B cell (primary cell): ENCODE measurements around the gene STK24. TPM values are rescaled to one million over a fixed set of nuclear protein-coding genes. Genes with fewer than 3 reads are reported as not detected.

Experiments
- ATAC-seq: fragments of 200-7000 bp; cut with Tn5 transposase; one replicate; pipeline ENCODE4 v1.10.0; 2021; ENCODE audit warnings: low read depth, mild to moderate bottlenecking, moderate number of reproducible peaks, moderate library complexity
- CTCF ChIA-PET: fragments of 350-600 bp; sonication (Branson Sonifier 250); formaldehyde crosslinking; loops from one replicate; lab custom pipeline; 2021; ENCODE audit warnings: antibody characterized with exemption, inconsistent platforms; lab: Charles Lee
- POLR2A ChIA-PET: fragments of 350-600 bp; sonication (Branson Sonifier 250); formaldehyde crosslinking; loops from one replicate; lab custom pipeline; 2021; ENCODE audit warnings: antibody characterized with exemption; lab: Charles Lee
- DNase-seq: peaks from one replicate; pipeline ENCODE4 v3.0.0; 2013
- H2AFZ ChIP-seq: 2 replicates; pipeline ENCODE4 v1.6.1; 2012; ENCODE audit warnings: mild to moderate bottlenecking, low read depth, low read length; ENCODE audit not compliant: insufficient read depth, poor library complexity, severe bottlenecking
- H3K27ac ChIP-seq, 2 donors: 1 replicate in 1 of 2; 2 replicates in 1 of 2; pipeline ENCODE4 v1.5.1; 2012 to 2013; ENCODE audit warnings: low read length in 2 of 2, mild to moderate bottlenecking in 2 of 2, moderate library complexity in 1 of 2
- H3K27me3 ChIP-seq, 4 experiments: fragments of 200-600 bp in 1 of 4; sonication (generic) in 1 of 4; replicated peaks in 1 of 4; 1 replicate in 2 of 4; 2 replicates in 2 of 4; pipeline versions ENCODE4 v1.6.1 to v1.7.0; 2013 to 2016; ENCODE audit warnings: low read length in 3 of 4, mild to moderate bottlenecking in 2 of 4, mixed read lengths in 1 of 4, moderate library complexity in 1 of 4; ENCODE audit not compliant: insufficient read depth in 4 of 4, control insufficient read depth in 3 of 4; ENCODE audit errors: control extremely low read depth in 1 of 4
- H3K36me3 ChIP-seq, 2 experiments: replicated peaks in 1 of 2; 1 replicate in 1 of 2; 2 replicates in 1 of 2; pipeline versions ENCODE4 v1.6.1 to v1.7.1; 2013; ENCODE audit warnings: low read length in 1 of 2; ENCODE audit not compliant: insufficient read depth in 2 of 2, control insufficient read depth in 1 of 2; ENCODE audit errors: control extremely low read depth in 1 of 2, extremely low read depth in 1 of 2
- H3K4me1 ChIP-seq, 2 donors: fragments of 200-600 bp in 1 of 2; sonication (generic) in 1 of 2; 1 replicate in 1 of 2; 2 replicates in 1 of 2; pipeline versions ENCODE4 v1.5.1 to v1.6.1; 2013 to 2017; ENCODE audit warnings: low read length in 2 of 2; ENCODE audit not compliant: control insufficient read depth in 2 of 2, insufficient read depth in 2 of 2
- H3K4me2 ChIP-seq: replicated peaks from 2 replicates; pipeline ENCODE3; 2012; ENCODE audit warnings: mild to moderate bottlenecking, low read depth, low read length; ENCODE audit not compliant: poor library complexity, severe bottlenecking
- H3K4me3 ChIP-seq, 5 experiments: fragments of 200-600 bp in 1 of 5; sonication (generic) in 1 of 5; 1 replicate in 3 of 5; 2 replicates in 2 of 5; pipeline versions ENCODE4 v1.5.1 to v1.7.0; 2011 to 2016; ENCODE audit warnings: low read length in 4 of 5, mild to moderate bottlenecking in 4 of 5, low read depth in 2 of 5, control low read depth in 1 of 5, moderate library complexity in 1 of 5; ENCODE audit not compliant: insufficient read depth in 1 of 5; ENCODE audit errors: control extremely low read depth in 1 of 5, extremely low read depth in 1 of 5
- H3K79me2 ChIP-seq: fragments of 200-600 bp; sonication (generic); one replicate; pipeline ENCODE4 v1.6.0; 2016; ENCODE audit warnings: low read length; ENCODE audit not compliant: control insufficient read depth, insufficient read depth
- H3K9ac ChIP-seq: fragments of 200-600 bp; sonication (generic); 2 replicates; pipeline ENCODE4 v1.6.1; 2017; ENCODE audit warnings: mild to moderate bottlenecking, low read length, moderate library complexity
- H3K9me3 ChIP-seq, 3 donors: one replicate each; pipeline versions ENCODE4 v1.6.1 to v1.7.1; 2013; ENCODE audit warnings: low read length in 2 of 3; ENCODE audit not compliant: control insufficient read depth in 2 of 3, insufficient read depth in 1 of 3; ENCODE audit errors: control extremely low read depth in 1 of 3
- H4K20me1 ChIP-seq: 2 replicates; pipeline ENCODE4 v1.6.0; 2012; ENCODE audit warnings: mild to moderate bottlenecking, low read length; ENCODE audit not compliant: insufficient read depth, control insufficient read depth, poor library complexity, severe bottlenecking
- H3K27ac Mint-ChIP-seq: one replicate; pipeline ENCODE4 v1.8.0; 2021; ENCODE audit warnings: mixed read lengths
- H3K27me3 Mint-ChIP-seq: one replicate; pipeline ENCODE4 v1.8.0; 2021; ENCODE audit warnings: mixed read lengths
- H3K4me1 Mint-ChIP-seq: one replicate; pipeline ENCODE4 v1.8.0; 2021; ENCODE audit warnings: mixed read lengths
- H3K4me3 Mint-ChIP-seq: one replicate; pipeline ENCODE4 v1.8.0; 2021; ENCODE audit warnings: mixed read lengths
- H3K9me3 Mint-ChIP-seq: one replicate; pipeline ENCODE4 v1.8.0; 2022; ENCODE audit warnings: mixed read lengths; ENCODE audit not compliant: insufficient read depth
- EZH2 ChIP-seq: IDR thresholded peaks from 2 replicates; pipeline ENCODE4 v1.6.1; 2012; ENCODE audit warnings: borderline replicate concordance, low read depth, mild to moderate bottlenecking, moderate library complexity, low read length; ENCODE audit not compliant: insufficient read depth, poor library complexity, severe bottlenecking
- WGBS: methylation state at CpG from one replicate; pipeline ENCODE4 v1.1.5; 2013; ENCODE audit warnings: missing lambda C conversion rate; ENCODE audit not compliant: insufficient coverage; 5-methylcytosine and 5-hydroxymethylcytosine counted together
- intact Hi-C: fragments of 100-400 bp; cut with micrococcal nuclease; formaldehyde crosslinking; loops from one replicate; pipeline ENCODE4 v1.10.0; 2022
- polyA plus RNA-seq: library from polyadenylated mRNA; depleted of rRNA; stranded (reverse); fragments of >200 nt; gene quantifications from 2 replicates; pipeline ENCODE4 v1.2.3, GENCODE V29; 2012
- total RNA-seq, 2 donors: library from RNA; stranded (reverse); fragments of 120-200 nt in 1 of 2; gene quantifications; 1 replicate in 1 of 2; 2 replicates in 1 of 2; pipeline versions ENCODE4 v1.2.3 to v1.2.4, GENCODE V29; 2013 to 2022
- TF ChIP-seq, protein P1 (sequence below): fragments of 200-600 bp; IDR thresholded peaks from one replicate; pipeline ENCODE4 v1.8.0; 2022; ENCODE audit warnings: antibody characterized with exemption, mild to moderate bottlenecking

STK24 gene
- total and polyA plus RNA-seq, 2 donors (not counting 1 experiment from before 2014, with no cell fraction given): 47.2 to 117 TPM

DNA sequence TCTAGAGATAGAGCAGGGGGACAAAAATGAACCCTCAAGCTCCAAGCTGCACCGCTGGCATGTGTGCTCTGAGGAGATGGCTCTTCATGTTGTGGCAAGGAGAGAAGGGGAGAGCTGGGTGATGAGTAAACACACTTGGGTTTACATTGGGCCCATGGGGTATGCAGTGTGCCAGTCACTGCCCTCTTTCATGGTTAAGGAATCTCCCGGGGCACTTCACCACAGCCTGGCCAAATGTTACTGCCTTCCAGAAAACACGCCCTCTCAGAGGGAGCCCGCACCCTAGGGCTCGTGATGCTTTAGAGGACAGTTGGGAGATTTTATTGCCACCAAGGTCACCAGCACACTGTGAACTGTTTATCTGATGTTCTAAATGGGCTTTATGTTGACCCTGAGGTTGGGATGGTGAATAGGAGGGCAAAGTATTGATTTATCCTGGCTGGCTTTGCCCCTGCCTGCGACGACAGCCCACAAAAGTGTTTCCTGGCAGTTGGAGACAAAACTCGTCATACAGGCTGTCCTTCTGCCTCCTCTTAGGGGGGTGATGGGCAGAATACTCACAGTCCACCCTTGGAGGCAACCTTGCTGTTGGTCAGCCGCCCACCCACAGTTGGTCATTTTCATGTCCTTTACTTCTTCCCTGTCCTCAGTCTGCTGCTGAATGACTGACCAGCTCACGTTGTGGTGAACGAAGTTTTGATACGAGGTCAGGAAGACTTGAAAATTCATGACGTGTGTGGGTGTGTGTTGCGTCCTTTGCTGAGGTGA lies 156.9 kb downstream of the STK24 start:
- no peaks in the 10 kb centered on the region for H3K9me3 Mint-ChIP-seq
- Histone ChIP-seq H3K27me3 (no peaks in the 10 kb centered on the region), H2AFZ (no peak overlapping the region), H3K4me2 (no peak overlapping the region), H3K79me2 (no peaks in the 10 kb centered on the region), H3K4me1 (no peaks in the 10 kb centered on the region), H3K36me3 (no peaks in the 10 kb centered on the region), H3K9me3 (peaks cover 0 to 11% (median 0%) of the 10 kb centered on the region in 3 donors), H3K4me3 (no peak overlapping the region), H3K27ac (no peak overlapping the region), H3K9ac (no peak overlapping the region), H4K20me1 (no peaks in the 10 kb centered on the region)
- no peaks in the 10 kb centered on the region for H3K27me3 Mint-ChIP-seq
- ChIA-PET POLR2A (no interaction called here), CTCF (no interaction called here)
- H3K4me1 Mint-ChIP-seq: no peaks in the 10 kb centered on the region
- intact Hi-C loops: no loop called here
- TF ChIP-seq, protein P1, sequence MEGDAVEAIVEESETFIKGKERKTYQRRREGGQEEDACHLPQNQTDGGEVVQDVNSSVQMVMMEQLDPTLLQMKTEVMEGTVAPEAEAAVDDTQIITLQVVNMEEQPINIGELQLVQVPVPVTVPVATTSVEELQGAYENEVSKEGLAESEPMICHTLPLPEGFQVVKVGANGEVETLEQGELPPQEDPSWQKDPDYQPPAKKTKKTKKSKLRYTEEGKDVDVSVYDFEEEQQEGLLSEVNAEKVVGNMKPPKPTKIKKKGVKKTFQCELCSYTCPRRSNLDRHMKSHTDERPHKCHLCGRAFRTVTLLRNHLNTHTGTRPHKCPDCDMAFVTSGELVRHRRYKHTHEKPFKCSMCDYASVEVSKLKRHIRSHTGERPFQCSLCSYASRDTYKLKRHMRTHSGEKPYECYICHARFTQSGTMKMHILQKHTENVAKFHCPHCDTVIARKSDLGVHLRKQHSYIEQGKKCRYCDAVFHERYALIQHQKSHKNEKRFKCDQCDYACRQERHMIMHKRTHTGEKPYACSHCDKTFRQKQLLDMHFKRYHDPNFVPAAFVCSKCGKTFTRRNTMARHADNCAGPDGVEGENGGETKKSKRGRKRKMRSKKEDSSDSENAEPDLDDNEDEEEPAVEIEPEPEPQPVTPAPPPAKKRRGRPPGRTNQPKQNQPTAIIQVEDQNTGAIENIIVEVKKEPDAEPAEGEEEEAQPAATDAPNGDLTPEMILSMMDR: no peak
- no peak for TF ChIP-seq EZH2
- no peak overlapping the region for H3K4me3 Mint-ChIP-seq
- ATAC-seq: no peak
- no peak overlapping the region for H3K27ac Mint-ChIP-seq
- DNase-seq: no peak
- 90% methylated on average over 13 of the region's 14 CpGs for WGBS

DNA sequence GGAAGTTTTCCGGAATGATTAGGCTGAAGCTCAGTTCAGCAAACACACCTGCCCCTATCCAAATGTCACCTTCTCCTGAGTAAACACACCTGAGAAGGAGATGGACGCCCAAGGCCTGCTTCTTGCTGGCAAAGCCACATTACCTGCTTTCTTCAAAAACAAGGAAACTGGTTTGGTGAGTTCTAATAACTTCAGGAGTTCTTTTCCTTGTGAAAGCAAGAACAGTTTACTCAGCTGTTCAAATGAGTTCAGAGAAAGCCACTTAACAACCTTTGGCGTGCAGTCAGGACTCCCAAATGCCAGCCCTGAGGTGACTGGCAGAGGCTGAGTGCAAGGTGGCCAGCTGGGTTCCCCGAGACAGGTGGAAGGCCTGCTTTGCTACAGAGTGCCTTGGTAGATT lies 160.5 kb downstream of the STK24 start:
- DNase-seq (no peak), ATAC-seq (no peak)
- POLR2A ChIA-PET: no interaction called here
- no peak overlapping the region for H3K27ac ChIP-seq
- H3K4me3 ChIP-seq: no peak overlapping the region
- peaks cover 0 to 11% (median 0%) of the 10 kb centered on the region in 3 donors for H3K9me3 ChIP-seq
- Mint-ChIP-seq H3K4me1 (peaks cover 5% of the 10 kb centered on the region), H3K4me3 (no peak overlapping the region), H3K27ac (no peak overlapping the region), H3K9me3 (no peaks in the 10 kb centered on the region), H3K27me3 (peaks cover 25% of the 10 kb centered on the region)
- intact Hi-C loops: no loop called here
- no peak overlapping the region for H3K4me2 ChIP-seq
- no peak for TF ChIP-seq EZH2
- TF ChIP-seq, protein P1: no peak
- H3K79me2 ChIP-seq: no peaks in the 10 kb centered on the region
- H3K36me3 ChIP-seq: no peaks in the 10 kb centered on the region
- CTCF ChIA-PET: no interaction called here
- no peaks in the 10 kb centered on the region for H4K20me1 ChIP-seq
- no peak overlapping the region for H2AFZ ChIP-seq
- no peak overlapping the region for H3K9ac ChIP-seq
- peaks cover 5% of the 10 kb centered on the region in 2 donors for H3K4me1 ChIP-seq
- H3K27me3 ChIP-seq: peaks cover 0 to 7% (median 4%) of the 10 kb centered on the region in 4 experiments
- WGBS: 90% methylated on average over 2 of the region's 4 CpGs
